Activated effector memory CD4-positive, alpha-beta T cell treated with Interleukin-2 at 50 U/mL for 16 hours (primary cell): ENCODE data around the gene FGFBP2.

ENCODE experiments used
- DNase-seq: peaks from one replicate; pipeline ENCODE4 v3.0.0-alpha.2; 2020

Gene FGFBP2

GRCh38 chr4:15965325-15965724 lies 2.4 kb upstream of the FGFBP2 start:
- no peak for DNase-seq

- DNase-seq, result no peak
Observed at GRCh38 chr4:15964159-15964558, 1.2 kb upstream of the FGFBP2 start.

- DNase-seq, result no peak
Observed at GRCh38 chr4:15963576-15963975, 601 bp upstream of the FGFBP2 start.

GRCh38 chr4:15961781-15962510 lies 1.0 kb downstream of the FGFBP2 start:
- no peak for DNase-seq

GRCh38 chr4:15958562-15958961 lies 4.4 kb downstream of the FGFBP2 start:
- no peak for DNase-seq

- DNase-seq, result peak; percentile 44
Observed at GRCh38 chr4:15956179-15956850, 6.7 kb downstream of the FGFBP2 start.

- DNase-seq, result no peak
Observed at GRCh38 chr4:15955670-15956069, 7.3 kb downstream of the FGFBP2 start.

GRCh38 chr4:15953625-15954024 lies 9.3 kb downstream of the FGFBP2 start:
- no peak for DNase-seq

- DNase-seq, result no peak
Observed at GRCh38 chr4:15951781-15952180, 11.2 kb downstream of the FGFBP2 start.

- DNase-seq, result no peak
Observed at GRCh38 chr4:15948826-15949225, 14.1 kb downstream of the FGFBP2 start.

- no peak for DNase-seq
Observed at GRCh38 chr4:15947684-15948083, 15.3 kb downstream of the FGFBP2 start.

- DNase-seq, result no peak
Observed at GRCh38 chr4:15945516-15945915, 17.5 kb downstream of the FGFBP2 start.

GRCh38 chr4:15944895-15945294 lies 18.1 kb downstream of the FGFBP2 start:
- DNase-seq, result no peak

- no peak for DNase-seq
Observed at GRCh38 chr4:15942283-15942682, 20.7 kb downstream of the FGFBP2 start.

- no peak for DNase-seq
Observed at GRCh38 chr4:15938640-15939039, 24.3 kb downstream of the FGFBP2 start, which contains the start of gene FGFBP1. Gene FGFBP1 (minus strand): TSS chr4:15938740. CDS start chr4:15936632, 2,108 bp downstream.

- no peak for DNase-seq
Observed at GRCh38 chr4:15938182-15938581, 24.8 kb downstream of the FGFBP2 start.

GRCh38 chr4:15936495-15936894 lies 26.5 kb downstream of the FGFBP2 start:
- no peak for DNase-seq

GRCh38 chr4:15935504-15936402 lies 27.2 kb downstream of the FGFBP2 start:
- DNase-seq, result no peak

GRCh38 chr4:15934259-15934658 lies 28.7 kb downstream of the FGFBP2 start:
- no peak for DNase-seq

GRCh38 chr4:15931451-15932210 lies 31.3 kb downstream of the FGFBP2 start:
- no peak for DNase-seq

- DNase-seq, result no peak
Observed at GRCh38 chr4:15930314-15930713, 32.7 kb downstream of the FGFBP2 start.

GRCh38 chr4:15929540-15929939 lies 33.4 kb downstream of the FGFBP2 start:
- DNase-seq, result no peak

- no peak for DNase-seq
Observed at GRCh38 chr4:15928883-15929282, 34.1 kb downstream of the FGFBP2 start.
